GM10248 (cell line): ENCODE measurements around the gene KCNMA1.

ENCODE experiments used
- CTCF ChIA-PET: fragments of 300-600 bp; sonication (Branson Sonifier 250); formaldehyde crosslinking; extraction: SDS; loops from one replicate; lab custom pipeline; 2021; ENCODE audit warnings: antibody characterized with exemption; lab: Yijun Ruan, JAX
- POLR2A ChIA-PET: fragments of 350-650 bp; sonication (Branson Sonifier 250); formaldehyde crosslinking; extraction: SDS; loops from one replicate; lab custom pipeline; 2020; ENCODE audit warnings: antibody characterized with exemption; lab: Yijun Ruan, JAX
- DNase-seq: peaks from one replicate; pipeline ENCODE4 v3.0.0; 2012; ENCODE audit errors: extremely low spot score
- TF ChIP-seq, protein P1 (sequence below): IDR thresholded peaks from 2 replicates; pipeline ENCODE4 v1.5.1; 2012; ENCODE audit warnings: mild to moderate bottlenecking, low read depth; ENCODE audit errors: extremely low read depth, missing control alignments, control extremely low read depth

The KCNMA1 gene

DNA sequence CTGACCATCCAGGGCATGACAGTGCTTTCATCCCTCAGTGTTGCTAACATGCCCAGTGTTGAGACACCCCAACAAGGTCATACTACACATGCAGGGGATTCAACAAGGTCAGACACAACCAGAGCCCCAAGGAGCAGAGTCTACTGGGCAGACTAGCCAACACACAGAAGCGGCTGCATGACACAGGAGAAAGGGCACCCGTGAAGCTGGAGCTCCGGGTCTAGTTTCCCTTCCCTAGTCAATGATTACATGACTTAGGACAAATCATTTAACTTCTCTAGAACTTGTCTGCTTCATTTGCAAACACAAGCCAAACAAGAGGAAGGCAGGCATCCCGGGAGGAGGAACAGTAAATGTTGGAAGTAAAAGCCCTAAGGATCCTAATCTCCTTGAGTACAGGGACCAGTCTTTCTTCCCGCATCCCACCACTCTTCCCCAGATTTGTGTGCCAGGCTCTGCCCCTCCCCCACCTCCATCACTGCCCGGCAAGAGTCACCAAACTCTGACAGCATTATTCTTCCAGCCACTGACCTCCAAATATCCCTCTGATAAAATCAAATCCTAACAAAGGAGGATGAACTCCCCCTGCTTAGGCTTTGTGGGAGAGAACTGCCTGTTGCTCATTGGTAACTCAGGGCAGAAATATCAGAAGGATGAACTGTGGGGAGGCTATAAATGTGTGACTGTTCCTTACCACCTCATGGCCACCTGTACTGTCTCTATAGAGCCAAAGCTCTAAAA is 104.3 kb downstream of the KCNMA1 start:
- CTCF ChIA-PET = interaction anchor here (1.0 to 2.7 kb wide), 2 partner anchors 10 to 19 kb away, joined by 3 to 13 read pairs; no protein-coding TSS in a partner anchor
- POLR2A ChIA-PET = no interaction called here
- TF ChIP-seq, protein P1, sequence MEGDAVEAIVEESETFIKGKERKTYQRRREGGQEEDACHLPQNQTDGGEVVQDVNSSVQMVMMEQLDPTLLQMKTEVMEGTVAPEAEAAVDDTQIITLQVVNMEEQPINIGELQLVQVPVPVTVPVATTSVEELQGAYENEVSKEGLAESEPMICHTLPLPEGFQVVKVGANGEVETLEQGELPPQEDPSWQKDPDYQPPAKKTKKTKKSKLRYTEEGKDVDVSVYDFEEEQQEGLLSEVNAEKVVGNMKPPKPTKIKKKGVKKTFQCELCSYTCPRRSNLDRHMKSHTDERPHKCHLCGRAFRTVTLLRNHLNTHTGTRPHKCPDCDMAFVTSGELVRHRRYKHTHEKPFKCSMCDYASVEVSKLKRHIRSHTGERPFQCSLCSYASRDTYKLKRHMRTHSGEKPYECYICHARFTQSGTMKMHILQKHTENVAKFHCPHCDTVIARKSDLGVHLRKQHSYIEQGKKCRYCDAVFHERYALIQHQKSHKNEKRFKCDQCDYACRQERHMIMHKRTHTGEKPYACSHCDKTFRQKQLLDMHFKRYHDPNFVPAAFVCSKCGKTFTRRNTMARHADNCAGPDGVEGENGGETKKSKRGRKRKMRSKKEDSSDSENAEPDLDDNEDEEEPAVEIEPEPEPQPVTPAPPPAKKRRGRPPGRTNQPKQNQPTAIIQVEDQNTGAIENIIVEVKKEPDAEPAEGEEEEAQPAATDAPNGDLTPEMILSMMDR = no peak
- no peak for DNase-seq

DNA sequence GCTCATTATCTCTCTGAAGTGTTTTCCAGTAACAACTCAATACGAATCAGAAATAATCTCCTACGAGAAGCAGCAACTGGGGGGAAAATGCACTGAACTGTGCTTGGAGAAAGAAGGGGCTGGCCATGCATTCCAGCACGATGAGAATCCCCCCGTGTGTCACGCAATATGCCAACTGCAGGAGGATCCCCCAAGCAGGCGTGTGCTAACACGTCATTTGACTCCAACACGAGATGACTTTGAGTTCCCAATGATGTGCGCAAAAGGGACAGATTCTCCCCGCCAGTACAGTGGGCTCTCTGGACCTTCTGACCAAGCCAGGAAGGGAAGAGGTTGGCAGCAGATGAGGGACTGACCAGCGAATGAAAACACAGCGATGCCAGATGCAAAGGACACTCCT is 105.5 kb downstream of the KCNMA1 start:
- TF ChIP-seq, protein P1 = no peak
- ChIA-PET POLR2A (no interaction called here), CTCF (interaction anchor here (1.5 kb wide), 1 partner anchor 29 kb away, joined by 7 read pairs; no protein-coding TSS in a partner anchor)
- DNase-seq = no peak

DNA sequence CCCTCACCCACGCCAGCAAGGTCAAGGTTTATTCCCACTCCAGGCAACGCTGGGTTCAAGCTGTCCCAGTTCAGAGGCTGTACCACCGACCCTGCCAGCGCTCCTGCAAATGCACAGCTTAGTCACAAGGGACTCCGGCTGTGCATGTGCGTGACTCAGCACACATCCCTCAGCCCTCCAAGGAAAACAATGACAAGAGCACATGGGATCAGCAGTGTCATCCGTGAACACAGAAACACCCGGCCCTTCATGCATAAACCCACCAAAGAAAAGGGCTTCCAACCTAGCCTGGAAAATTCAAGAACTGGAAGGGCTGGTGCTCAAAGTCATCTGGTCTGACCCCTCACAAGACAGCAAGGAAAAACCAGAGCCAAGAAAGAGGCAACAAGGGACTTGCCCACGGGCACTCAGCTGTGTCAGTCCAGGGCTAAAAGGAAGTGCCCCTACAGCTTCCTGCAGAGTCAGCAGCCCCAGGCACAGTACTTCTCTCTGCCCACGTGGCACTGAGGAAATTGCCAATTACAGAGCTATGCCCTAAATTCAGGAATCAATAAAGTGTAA is 106.1 kb downstream of the KCNMA1 start:
- ChIA-PET POLR2A (no interaction called here), CTCF (interaction anchor here (1.5 kb wide), 1 partner anchor 29 kb away, joined by 7 read pairs; no protein-coding TSS in a partner anchor)
- TF ChIP-seq, protein P1 = no peak
- no peak for DNase-seq

DNA sequence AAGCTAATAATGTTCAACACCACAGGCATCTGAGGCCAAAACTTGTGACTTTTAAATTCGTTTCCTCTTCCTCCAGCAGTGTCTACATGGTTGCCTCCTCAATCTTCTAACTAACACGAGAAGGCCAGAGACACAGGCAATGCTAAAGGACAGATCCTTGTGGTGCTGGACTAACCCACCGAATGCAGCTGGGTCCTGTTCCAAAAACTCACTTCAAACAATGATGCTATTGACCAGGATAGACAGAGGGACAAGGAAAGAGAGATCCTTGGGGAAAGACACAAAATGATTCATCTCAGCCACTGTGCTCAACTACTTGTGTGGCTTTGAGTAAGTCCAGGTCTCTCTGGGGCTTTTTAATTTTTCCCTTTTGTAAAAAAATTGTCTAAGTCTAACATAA is 107.6 kb downstream of the KCNMA1 start:
- POLR2A ChIA-PET = no interaction called here
- no peak for DNase-seq
- TF ChIP-seq, protein P1 = no peak
- CTCF ChIA-PET = interaction anchor here (1.5 to 2.8 kb wide), 3 partner anchors 25 to 102 kb away, joined by 3 to 7 read pairs (median 4); no protein-coding TSS in a partner anchor

DNA sequence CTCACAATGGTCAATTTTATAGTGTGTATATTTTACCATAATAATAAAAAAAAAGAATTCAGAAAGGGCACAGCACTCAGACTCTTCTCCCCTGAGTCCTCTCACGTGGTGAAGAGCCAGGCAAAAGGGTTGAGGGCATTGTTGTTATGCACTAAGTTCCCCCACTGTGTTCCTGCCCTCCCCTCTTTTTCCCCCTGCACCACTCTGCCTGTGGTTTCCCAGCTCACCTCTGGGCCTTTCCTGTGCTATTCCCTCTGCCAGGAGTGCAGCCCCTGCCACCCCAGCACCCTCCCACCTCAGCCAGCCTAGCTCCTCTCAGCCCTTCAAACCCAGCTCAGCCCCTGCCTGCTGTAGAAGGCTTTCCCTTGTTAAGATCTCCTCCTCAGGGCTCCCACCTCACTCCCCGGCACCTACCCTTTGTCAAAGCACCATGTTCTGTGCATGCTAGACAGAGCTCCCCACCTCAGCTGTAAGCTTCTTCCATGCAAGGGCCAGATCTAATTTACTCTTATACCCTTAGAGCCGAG is 108.5 kb downstream of the KCNMA1 start:
- ChIA-PET CTCF (interaction anchor here (1.8 to 2.8 kb wide), 2 partner anchors 24 to 26 kb away, joined by 4 to 7 read pairs; no protein-coding TSS in a partner anchor), POLR2A (no interaction called here)
- TF ChIP-seq, protein P1 = no peak
- DNase-seq = no peak

DNA sequence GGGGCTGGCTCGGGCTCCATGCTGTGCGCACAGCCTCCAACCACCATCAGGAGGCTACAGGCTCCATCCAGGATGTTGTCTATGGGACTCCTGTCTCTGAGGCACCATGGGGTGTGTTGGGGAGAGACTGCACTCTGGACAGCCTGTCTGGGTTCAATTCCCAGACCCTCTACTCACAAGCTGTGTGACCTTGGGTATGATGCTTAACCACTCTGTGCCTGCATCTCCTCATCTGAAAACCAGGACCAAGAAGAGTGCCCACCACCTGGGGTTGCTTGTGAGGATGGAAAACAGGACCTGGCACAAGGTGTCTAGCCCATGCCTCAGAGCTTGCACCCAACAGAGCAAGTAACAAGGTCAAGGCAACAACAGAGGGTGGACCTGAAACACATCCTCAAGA is 109.8 kb downstream of the KCNMA1 start:
- ChIA-PET CTCF (no interaction called here), POLR2A (no interaction called here)

More for the DNA sequence above, 109.8 kb downstream of the KCNMA1 start:
- no peak for DNase-seq
- TF ChIP-seq, protein P1 = no peak
